Upper lobe of left lung (tissue), 6 donors: ENCODE results near the gene TADA2A. TPM values are rescaled to one million over a fixed set of nuclear protein-coding genes. Genes with fewer than 3 reads are reported as not detected.

Experiments used
- ATAC-seq, 2 donors: fragments of 200-7000 bp; cut with Tn5 transposase; one replicate each; pipeline ENCODE4 v1.9.1; 2022; ENCODE audit warnings: mild to moderate bottlenecking in 2 of 2, moderate library complexity in 2 of 2; ENCODE audit not compliant: low FRiP score in 2 of 2
- DNase-seq, 2 donors: peaks; one replicate each; pipeline ENCODE4 v3.0.0-alpha.2; 2019 to 2020
- H3K27ac ChIP-seq, 4 donors: fragments of 200-600 bp; sonication (generic); one replicate each; pipeline ENCODE4 v1.5.1; 2016 to 2019
- H3K27me3 ChIP-seq, 4 donors: fragments of 200-600 bp; sonication (generic); one replicate each; pipeline ENCODE4 v1.5.1; 2017 to 2019
- H3K36me3 ChIP-seq, 4 donors: fragments of 200-600 bp; sonication (generic); one replicate each; pipeline ENCODE4 v1.5.1; 2016 to 2019
- H3K4me1 ChIP-seq, 4 donors: fragments of 200-600 bp; sonication (generic); one replicate each; pipeline ENCODE4 v1.5.1; 2018 to 2019
- H3K4me3 ChIP-seq, 4 donors: fragments of 200-600 bp; sonication (generic); one replicate each; pipeline ENCODE4 v1.5.1; 2017 to 2019; ENCODE audit warnings: mild to moderate bottlenecking in 2 of 4, moderate library complexity in 1 of 4
- H3K9me3 ChIP-seq, 4 donors: fragments of 200-600 bp; sonication (generic); one replicate each; pipeline ENCODE4 v1.5.1; 2018 to 2019
- EP300 ChIP-seq, 4 donors: sonication (generic); formaldehyde crosslinking; IDR thresholded peaks; one replicate each; pipeline ENCODE4 v1.5.1; 2017; ENCODE audit warnings: antibody characterized with exemption in 4 of 4, control low read depth in 2 of 4
- POLR2A ChIP-seq, 4 donors: fragments of 450-650 bp; IDR thresholded peaks; one replicate each; pipeline ENCODE4 v1.5.1; 2016 to 2017; ENCODE audit warnings: antibody characterized with exemption in 4 of 4, mild to moderate bottlenecking in 2 of 4
- POLR2AphosphoS5 ChIP-seq, 2 donors: sonication (generic); formaldehyde crosslinking; IDR thresholded peaks; one replicate each; pipeline ENCODE4 v1.5.1; 2017; ENCODE audit warnings: antibody characterized with exemption in 2 of 2
- WGBS, 2 donors: methylation state at CpG; one replicate each; pipeline ENCODE4 v1.1.5; 2017 to 2018; 5-methylcytosine and 5-hydroxymethylcytosine counted together
- total RNA-seq, 6 donors: library from RNA; depleted of rRNA in 4 of 6; stranded (reverse); fragments of >200 nt in 4 of 6; gene quantifications; one replicate each; pipeline versions ENCODE4 v1.1.0 to v1.2.1, GENCODE V29; 2016 to 2021
- TF ChIP-seq, protein P1 (sequence below), 6 experiments: fragments of 450-650 bp in 4 of 6; fragments of 200-600 bp in 2 of 6; sonication (generic) in 2 of 6; IDR thresholded peaks; one replicate each; pipeline ENCODE4 v1.5.1; 2016 to 2019; ENCODE audit warnings: antibody characterized with exemption in 6 of 6
- donor health status: DM: no; HTN: no; CAD: no; lungs with moderate emphysema.
- donor health status: DM: no; HTN: yes; CAD: no; lungs with severe emphysema.

The TADA2A gene
- total RNA-seq, 6 donors from 2014 or later: 9.8 to 37.7 (median 22.7) TPM

DNA sequence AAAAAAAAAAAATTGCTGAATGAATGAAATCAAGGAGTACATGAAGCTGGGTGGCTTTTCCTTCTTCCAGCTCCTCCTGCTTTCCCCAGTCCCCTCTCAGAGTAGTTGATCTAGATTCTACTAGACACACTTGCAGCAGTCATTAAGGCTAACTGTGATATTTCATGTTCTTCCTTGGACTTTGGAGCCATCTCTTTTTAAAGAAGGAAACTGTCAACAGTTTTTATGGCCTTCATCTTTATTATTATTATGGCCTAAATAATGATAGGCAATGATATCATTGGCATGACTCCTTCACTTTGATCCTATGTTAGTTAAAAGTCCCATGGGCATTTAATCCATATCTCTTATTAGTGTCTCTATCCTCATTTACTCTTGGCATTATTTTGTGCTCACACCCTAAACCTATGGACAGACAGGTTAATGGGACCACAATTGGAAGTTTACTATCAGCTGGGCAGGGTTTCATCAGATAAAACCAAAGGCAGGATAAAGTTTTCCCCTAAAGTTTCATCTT, 21.2 kb upstream of the TADA2A start:
- TF ChIP-seq POLR2AphosphoS5 (IDR thresholded peaks at IDR 0.05): no peak
- no peak for TF ChIP-seq POLR2A (IDR thresholded peaks at IDR 0.05)
- TF ChIP-seq, protein P1, sequence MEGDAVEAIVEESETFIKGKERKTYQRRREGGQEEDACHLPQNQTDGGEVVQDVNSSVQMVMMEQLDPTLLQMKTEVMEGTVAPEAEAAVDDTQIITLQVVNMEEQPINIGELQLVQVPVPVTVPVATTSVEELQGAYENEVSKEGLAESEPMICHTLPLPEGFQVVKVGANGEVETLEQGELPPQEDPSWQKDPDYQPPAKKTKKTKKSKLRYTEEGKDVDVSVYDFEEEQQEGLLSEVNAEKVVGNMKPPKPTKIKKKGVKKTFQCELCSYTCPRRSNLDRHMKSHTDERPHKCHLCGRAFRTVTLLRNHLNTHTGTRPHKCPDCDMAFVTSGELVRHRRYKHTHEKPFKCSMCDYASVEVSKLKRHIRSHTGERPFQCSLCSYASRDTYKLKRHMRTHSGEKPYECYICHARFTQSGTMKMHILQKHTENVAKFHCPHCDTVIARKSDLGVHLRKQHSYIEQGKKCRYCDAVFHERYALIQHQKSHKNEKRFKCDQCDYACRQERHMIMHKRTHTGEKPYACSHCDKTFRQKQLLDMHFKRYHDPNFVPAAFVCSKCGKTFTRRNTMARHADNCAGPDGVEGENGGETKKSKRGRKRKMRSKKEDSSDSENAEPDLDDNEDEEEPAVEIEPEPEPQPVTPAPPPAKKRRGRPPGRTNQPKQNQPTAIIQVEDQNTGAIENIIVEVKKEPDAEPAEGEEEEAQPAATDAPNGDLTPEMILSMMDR (IDR thresholded peaks at IDR 0.05): no peak
- no peak for TF ChIP-seq EP300 (IDR thresholded peaks at IDR 0.05)
- Histone ChIP-seq H3K4me1 (peaks cover 0 to 5% (median 0%) of the 10 kb centered on the region in 4 donors), H3K9me3 (no peaks in the 10 kb centered on the region), H3K4me3 (no peak overlapping the region), H3K27ac (no peak overlapping the region), H3K27me3 (no peaks in the 10 kb centered on the region), H3K36me3 (no peaks in the 10 kb centered on the region)
- DNase-seq: no peak
- no peak for ATAC-seq

DNA sequence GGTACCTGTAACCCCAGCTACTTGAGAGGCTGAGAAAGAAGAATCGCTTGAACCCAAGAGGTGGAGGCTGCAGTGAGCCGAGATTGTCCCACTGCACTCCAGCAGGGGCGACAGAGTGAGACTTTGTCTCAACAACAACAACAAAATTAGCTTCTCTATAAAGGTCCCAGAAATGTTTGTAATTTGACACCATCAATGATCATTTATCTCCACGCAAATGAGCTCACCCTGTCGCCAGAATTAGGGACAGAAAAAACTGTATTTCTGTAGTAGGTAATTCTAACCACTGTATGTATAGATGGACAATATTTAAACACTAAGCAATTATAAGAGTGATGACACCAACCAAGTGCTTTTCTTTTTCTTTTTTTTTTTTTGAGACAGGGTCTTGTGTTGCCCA, 20.2 kb upstream of the TADA2A start:
- no peaks in the 10 kb centered on the region for H3K36me3 ChIP-seq
- TF ChIP-seq POLR2A (IDR thresholded peaks at IDR 0.05) (no peak), EP300 (IDR thresholded peaks at IDR 0.05) (no peak), POLR2AphosphoS5 (IDR thresholded peaks at IDR 0.05) (no peak)
- TF ChIP-seq, protein P1 (IDR thresholded peaks at IDR 0.05): no peak
- H3K27ac ChIP-seq: no peak overlapping the region
- no peak overlapping the region for H3K4me3 ChIP-seq
- WGBS, 2 donors: 89 to 94% methylated on average over 5 of the region's 5 CpGs
- DNase-seq (no peak), ATAC-seq (no peak)
- no peaks in the 10 kb centered on the region for H3K27me3 ChIP-seq
- H3K9me3 ChIP-seq: no peaks in the 10 kb centered on the region
- H3K4me1 ChIP-seq: peaks cover 0 to 5% (median 0%) of the 10 kb centered on the region in 4 donors

DNA sequence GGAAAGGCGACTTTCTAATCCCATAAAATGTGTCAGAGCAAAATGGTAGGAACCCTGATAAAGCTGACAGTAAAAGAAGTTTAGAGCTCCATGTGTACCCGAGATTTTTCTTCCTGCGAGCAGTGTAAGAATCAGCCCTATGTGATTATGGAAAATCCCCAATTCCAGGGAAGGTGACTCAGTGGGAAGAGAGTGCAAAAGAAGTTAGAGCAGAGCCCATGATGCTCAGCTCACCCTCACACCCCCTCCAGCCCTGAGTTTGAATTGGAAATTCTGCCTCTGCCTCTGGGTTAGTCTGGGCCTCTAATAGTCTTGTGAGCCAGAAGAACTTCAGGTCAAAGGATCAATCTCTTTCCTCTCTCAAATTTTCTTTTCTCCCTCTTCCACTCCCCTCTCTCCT, 18.4 kb upstream of the TADA2A start:
- H3K27me3 ChIP-seq: no peaks in the 10 kb centered on the region
- DNase-seq (no peak), ATAC-seq (no peak)
- no peak overlapping the region for H3K27ac ChIP-seq
- H3K4me3 ChIP-seq: no peak overlapping the region
- WGBS, 2 donors: 92 to 93% methylated on average over 3 of the region's 3 CpGs
- no peaks in the 10 kb centered on the region for H3K36me3 ChIP-seq
- no peaks in the 10 kb centered on the region for H3K9me3 ChIP-seq
- TF ChIP-seq, protein P1 (IDR thresholded peaks at IDR 0.05): no peak
- TF ChIP-seq EP300 (IDR thresholded peaks at IDR 0.05) (no peak), POLR2AphosphoS5 (IDR thresholded peaks at IDR 0.05) (no peak), POLR2A (IDR thresholded peaks at IDR 0.05) (no peak)
- H3K4me1 ChIP-seq: peaks cover 0 to 10% (median 0%) of the 10 kb centered on the region in 4 donors

DNA sequence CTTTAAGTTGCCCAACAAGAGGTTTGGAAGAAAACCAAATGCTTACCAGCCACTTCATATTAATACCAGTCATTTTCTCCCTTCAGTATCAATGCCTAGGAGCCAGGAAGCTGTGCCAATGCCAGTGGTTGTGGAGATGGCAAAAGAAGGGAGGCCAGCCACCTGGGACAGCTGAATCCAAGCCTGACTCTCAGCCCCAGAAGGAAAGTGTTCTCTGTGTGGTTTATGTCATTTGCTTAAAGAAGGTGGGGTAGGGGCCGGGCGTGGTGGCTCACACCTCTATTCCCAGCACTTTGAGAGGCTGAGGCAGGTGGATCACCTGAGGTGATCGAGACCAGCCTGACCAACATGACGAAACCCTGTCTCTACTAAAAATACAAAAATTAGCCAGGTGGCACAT, 17.5 kb upstream of the TADA2A start:
- no peak for ATAC-seq
- Histone ChIP-seq H3K36me3 (no peaks in the 10 kb centered on the region), H3K4me1 (peaks cover 0 to 10% (median 0%) of the 10 kb centered on the region in 4 donors), H3K9me3 (no peaks in the 10 kb centered on the region), H3K27ac (no peak overlapping the region), H3K27me3 (no peaks in the 10 kb centered on the region), H3K4me3 (no peak overlapping the region)
- 79 to 88% methylated on average over 4 of the region's 4 CpGs for WGBS, 2 donors
- DNase-seq: no peak
- TF ChIP-seq, protein P1 (IDR thresholded peaks at IDR 0.05): no peak
- TF ChIP-seq EP300 (IDR thresholded peaks at IDR 0.05): no peak
- TF ChIP-seq POLR2A (IDR thresholded peaks at IDR 0.05): no peak
- no peak for TF ChIP-seq POLR2AphosphoS5 (IDR thresholded peaks at IDR 0.05)

DNA sequence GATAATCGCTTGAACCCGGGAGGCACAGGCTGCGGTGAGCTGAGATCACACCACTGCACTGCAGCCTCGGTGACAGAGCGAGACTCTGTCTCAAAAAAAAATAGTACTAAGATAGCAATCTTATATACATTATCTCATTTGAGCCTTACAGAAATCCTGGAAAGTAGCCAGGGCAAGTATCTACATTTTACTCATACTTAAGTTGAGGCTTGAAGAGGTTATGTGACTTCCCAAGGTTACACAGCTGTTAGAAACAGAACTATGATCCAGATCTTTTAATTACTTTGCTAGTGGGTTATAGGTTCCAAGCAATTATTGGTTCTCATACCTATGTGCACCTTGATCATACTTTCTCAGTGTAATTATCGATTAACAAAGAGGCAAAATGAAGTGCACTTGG, 15.5 kb upstream of the TADA2A start:
- DNase-seq (no peak), ATAC-seq (no peak)
- peaks cover 0 to 10% (median 0%) of the 10 kb centered on the region in 4 donors for H3K4me1 ChIP-seq
- H3K9me3 ChIP-seq: no peaks in the 10 kb centered on the region
- H3K27me3 ChIP-seq: no peaks in the 10 kb centered on the region
- TF ChIP-seq POLR2AphosphoS5 (IDR thresholded peaks at IDR 0.05) (no peak), EP300 (IDR thresholded peaks at IDR 0.05) (no peak), POLR2A (IDR thresholded peaks at IDR 0.05) (no peak)
- TF ChIP-seq, protein P1 (IDR thresholded peaks at IDR 0.05): no peak
- H3K27ac ChIP-seq: no peak overlapping the region
- H3K4me3 ChIP-seq: no peak overlapping the region
- 84 to 97% methylated on average over 6 of the region's 6 CpGs for WGBS, 2 donors
- H3K36me3 ChIP-seq: no peaks in the 10 kb centered on the region
